BJ (cell line): ENCODE measurements around the gene ITGB6. TPM values are rescaled to one million over a fixed set of nuclear protein-coding genes. Genes with fewer than 3 reads are reported as not detected.

ENCODE experiments used
- CTCF ChIA-PET: fragments of 350-600 bp; formaldehyde crosslinking; extraction: SDS; loops from one replicate; lab custom pipeline; 2021; ENCODE audit warnings: antibody characterized with exemption, inconsistent platforms; lab: Yijun Ruan, JAX
- POLR2A ChIA-PET: fragments of 300-600 bp; sonication (Branson Sonifier 250); formaldehyde crosslinking; extraction: SDS; loops from one replicate; lab custom pipeline; 2021; ENCODE audit warnings: antibody characterized with exemption; lab: Charles Lee
- DNase-seq: peaks from one replicate; pipeline ENCODE4 v3.0.0-alpha.2; 2011; ENCODE audit warnings: low read depth
- H3K27me3 ChIP-seq: 2 replicates; pipeline ENCODE4 v1.6.0; 2011; ENCODE audit warnings: low read length; ENCODE audit not compliant: control insufficient read depth, insufficient read depth
- H3K36me3 ChIP-seq: 2 replicates; pipeline ENCODE4 v1.5.1; 2011; ENCODE audit warnings: low read length; ENCODE audit not compliant: control insufficient read depth, insufficient read depth
- H3K4me3 ChIP-seq: 2 replicates; pipeline ENCODE4 v1.5.1; 2011; ENCODE audit warnings: low read depth, mild to moderate bottlenecking, control low read depth, low read length
- polyA plus RNA-seq: library from polyadenylated mRNA; depleted of rRNA; stranded (reverse); fragments of >200 nt; gene quantifications from 2 replicates; pipeline ENCODE4 v1.2.3, GENCODE V29; 2011
- TF ChIP-seq, protein P1 (sequence below): IDR thresholded peaks from 2 replicates; pipeline ENCODE4 v1.5.1; 2011; ENCODE audit warnings: low read depth, mild to moderate bottlenecking, control low read depth, inconsistent platforms, low read length, moderate library complexity; ENCODE audit not compliant: insufficient read depth

ITGB6 gene
- polyA plus RNA-seq, 1 experiment, result 0.01 TPM

DNA sequence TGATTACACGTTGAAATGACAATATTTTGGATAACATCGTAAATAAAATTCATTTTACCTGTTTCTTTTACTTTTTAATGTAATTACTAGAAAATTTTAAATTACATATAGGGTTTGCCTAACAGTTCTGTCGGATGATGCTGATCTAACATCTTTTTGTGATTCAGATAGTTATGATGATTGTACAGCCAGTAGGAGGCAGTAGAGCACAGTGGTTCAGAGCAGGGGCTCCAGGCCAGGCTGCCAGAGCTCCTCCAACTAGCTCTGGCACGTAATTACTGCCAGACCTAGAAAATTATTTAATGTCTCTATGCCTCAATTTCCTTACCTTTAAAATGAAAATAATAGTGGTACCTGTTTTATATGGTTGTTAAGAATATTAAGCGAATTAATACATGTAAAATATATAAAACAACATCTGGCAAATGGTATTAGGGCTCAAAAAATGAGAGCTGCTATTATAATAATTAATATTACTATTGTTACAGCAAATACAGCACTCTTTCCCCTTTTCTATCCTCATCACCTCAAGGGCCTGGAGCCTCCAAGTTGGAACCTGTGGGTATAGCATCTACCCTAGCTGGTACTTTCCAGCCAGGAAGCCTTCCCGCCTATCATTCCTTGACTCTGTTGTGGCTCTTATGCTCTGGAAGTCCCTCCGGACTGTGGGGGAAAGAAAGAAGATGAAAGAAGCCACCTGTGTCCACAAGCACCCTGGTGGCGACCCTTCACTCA, 90.0 kb downstream of the ITGB6 start:
- Histone ChIP-seq H3K36me3 (no peaks in the 10 kb centered on the region), H3K27me3 (no peaks in the 10 kb centered on the region), H3K4me3 (no peak overlapping the region)
- peak; percentile 27 for DNase-seq
- CTCF ChIA-PET, result interaction anchor here (0.5 to 4.5 kb wide), 43 partner anchors 13 to 960 kb away, joined by 3 to 43 read pairs (median 4); no protein-coding TSS in a partner anchor
- TF ChIP-seq, protein P1, sequence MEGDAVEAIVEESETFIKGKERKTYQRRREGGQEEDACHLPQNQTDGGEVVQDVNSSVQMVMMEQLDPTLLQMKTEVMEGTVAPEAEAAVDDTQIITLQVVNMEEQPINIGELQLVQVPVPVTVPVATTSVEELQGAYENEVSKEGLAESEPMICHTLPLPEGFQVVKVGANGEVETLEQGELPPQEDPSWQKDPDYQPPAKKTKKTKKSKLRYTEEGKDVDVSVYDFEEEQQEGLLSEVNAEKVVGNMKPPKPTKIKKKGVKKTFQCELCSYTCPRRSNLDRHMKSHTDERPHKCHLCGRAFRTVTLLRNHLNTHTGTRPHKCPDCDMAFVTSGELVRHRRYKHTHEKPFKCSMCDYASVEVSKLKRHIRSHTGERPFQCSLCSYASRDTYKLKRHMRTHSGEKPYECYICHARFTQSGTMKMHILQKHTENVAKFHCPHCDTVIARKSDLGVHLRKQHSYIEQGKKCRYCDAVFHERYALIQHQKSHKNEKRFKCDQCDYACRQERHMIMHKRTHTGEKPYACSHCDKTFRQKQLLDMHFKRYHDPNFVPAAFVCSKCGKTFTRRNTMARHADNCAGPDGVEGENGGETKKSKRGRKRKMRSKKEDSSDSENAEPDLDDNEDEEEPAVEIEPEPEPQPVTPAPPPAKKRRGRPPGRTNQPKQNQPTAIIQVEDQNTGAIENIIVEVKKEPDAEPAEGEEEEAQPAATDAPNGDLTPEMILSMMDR, result peak; percentile 80
- POLR2A ChIA-PET, result no interaction called here

DNA sequence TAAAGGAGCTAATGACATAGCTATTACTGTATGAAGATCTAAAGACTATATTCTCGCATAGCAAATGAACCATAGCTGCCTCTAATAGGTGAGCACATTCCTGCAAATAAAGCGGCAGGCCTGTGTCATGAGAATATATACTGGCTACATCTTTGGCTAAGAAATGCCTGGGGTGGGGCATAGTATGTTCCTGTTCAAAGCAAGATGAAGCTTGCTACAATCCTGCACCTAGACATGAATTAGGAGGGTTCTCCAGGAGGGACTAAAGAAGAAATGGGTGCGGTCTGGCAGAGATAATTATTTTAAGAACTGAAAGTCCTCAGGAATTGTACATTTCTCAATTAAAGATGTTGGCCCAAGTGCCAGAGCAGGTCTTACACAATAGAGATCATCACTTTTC, 90.8 kb downstream of the ITGB6 start:
- Histone ChIP-seq H3K27me3 (no peaks in the 10 kb centered on the region), H3K36me3 (no peaks in the 10 kb centered on the region), H3K4me3 (no peak overlapping the region)
- ChIA-PET CTCF (interaction anchor here (1.2 to 4.5 kb wide), 23 partner anchors 13 to 957 kb away, joined by 3 to 43 read pairs (median 5); no protein-coding TSS in a partner anchor), POLR2A (no interaction called here)
- TF ChIP-seq, protein P1, result no peak
- no peak for DNase-seq

DNA sequence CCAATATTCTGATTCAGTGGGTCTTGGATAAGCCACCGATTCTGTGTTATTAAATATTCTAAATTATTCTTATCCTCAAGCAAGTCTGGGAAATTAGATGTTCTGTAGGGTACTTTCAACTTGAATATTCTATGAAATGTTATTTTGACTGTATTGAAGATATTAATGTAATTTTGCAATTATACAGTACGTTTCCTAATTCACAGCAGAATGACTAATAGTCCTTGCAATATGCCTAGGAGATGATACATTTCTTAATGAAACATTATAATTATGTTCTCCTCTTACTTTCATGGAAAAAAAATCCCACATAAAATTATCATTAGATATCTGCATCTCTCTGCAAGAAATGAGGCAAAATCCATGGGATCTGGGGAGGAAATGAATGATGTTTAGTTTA, 91.4 kb downstream of the ITGB6 start:
- H3K27me3 ChIP-seq, result no peaks in the 10 kb centered on the region
- no peak for DNase-seq
- no peak overlapping the region for H3K4me3 ChIP-seq
- TF ChIP-seq, protein P1, result no peak
- ChIA-PET POLR2A (no interaction called here), CTCF (interaction anchor here (1.7 to 4.5 kb wide), 4 partner anchors 161 to 955 kb away, joined by 4 to 43 read pairs (median 16); no protein-coding TSS in a partner anchor)
- H3K36me3 ChIP-seq, result no peaks in the 10 kb centered on the region

DNA sequence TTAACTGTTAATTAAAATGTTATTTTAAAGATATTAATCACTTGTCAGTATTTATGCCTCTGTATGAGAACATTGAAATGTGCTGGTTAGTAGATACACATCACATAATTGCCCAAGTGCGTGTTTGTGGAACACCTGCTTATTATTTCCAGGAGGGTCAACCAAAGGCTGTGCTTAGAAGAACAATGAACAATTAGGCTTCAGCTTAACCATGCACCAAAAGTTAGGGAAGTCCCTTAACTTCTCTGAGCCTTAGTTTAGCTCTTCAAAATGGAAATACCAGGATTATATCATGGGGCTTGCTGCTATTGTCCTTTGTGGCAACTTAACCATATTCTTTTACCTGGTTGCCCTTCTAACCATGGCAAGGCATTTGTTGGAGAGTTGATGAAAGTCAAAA, 94.7 kb downstream of the ITGB6 start:
- ChIA-PET CTCF (interaction anchor here (1.2 to 1.7 kb wide), 2 partner anchors 165 to 188 kb away, joined by 3 to 6 read pairs; no protein-coding TSS in a partner anchor), POLR2A (no interaction called here)
- no peak for DNase-seq
- no peak overlapping the region for H3K4me3 ChIP-seq
- TF ChIP-seq, protein P1, result no peak
- no peaks in the 10 kb centered on the region for H3K36me3 ChIP-seq
- H3K27me3 ChIP-seq, result no peaks in the 10 kb centered on the region

DNA sequence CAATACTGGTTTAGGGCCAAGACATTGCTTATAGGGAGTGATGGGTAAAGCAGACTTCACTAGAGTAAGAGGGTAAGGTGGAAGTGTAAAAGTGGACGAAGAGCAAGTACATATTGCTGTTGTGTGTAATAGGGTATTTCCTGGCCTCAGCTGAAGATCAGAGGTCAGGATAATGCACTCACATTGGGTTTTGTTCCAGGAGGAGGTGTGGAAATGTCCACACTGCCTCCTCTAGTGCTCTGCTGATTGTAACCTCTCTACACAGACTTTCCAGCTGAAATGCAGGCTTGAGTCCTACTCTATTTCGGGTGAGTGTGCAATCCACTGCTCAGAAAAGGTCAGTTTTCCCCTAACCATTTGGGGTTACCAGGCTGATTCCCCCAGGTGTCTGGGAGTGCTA, 96.0 kb downstream of the ITGB6 start:
- H3K27me3 ChIP-seq, result no peaks in the 10 kb centered on the region
- ChIA-PET CTCF (interaction anchor here (1.0 kb wide), 1 partner anchor 185 kb away, joined by 3 read pairs; no protein-coding TSS in a partner anchor), POLR2A (interaction anchor here (0.5 kb wide), 1 partner anchor 554 kb away, joined by 3 read pairs; no protein-coding TSS in a partner anchor)
- no peak for DNase-seq
- TF ChIP-seq, protein P1, result no peak
- no peak overlapping the region for H3K4me3 ChIP-seq
- no peaks in the 10 kb centered on the region for H3K36me3 ChIP-seq
